Stomach (tissue), 9 donors: ENCODE measurements around the gene BTBD9. TPM values are rescaled to one million over a fixed set of nuclear protein-coding genes. Genes with fewer than 3 reads are reported as not detected.

Source experiments
- DNase-seq, 2 donors: peaks; one replicate each; pipeline versions ENCODE4 v3.0.0 to v3.0.0-alpha.2; 2013 to 2019
- H3K27ac ChIP-seq, 5 donors: fragments of 200-600 bp in 4 of 5; sonication (generic) in 4 of 5; one replicate each; pipeline ENCODE4 v1.5.1; 2013 to 2019; ENCODE audit warnings: mild to moderate bottlenecking in 1 of 5, moderate library complexity in 1 of 5
- H3K27me3 ChIP-seq, 3 donors: fragments of 200-600 bp; sonication (generic); one replicate each; pipeline ENCODE4 v1.5.1; 2017 to 2019; ENCODE audit warnings: mixed run types in 1 of 3
- H3K36me3 ChIP-seq, 4 donors: fragments of 200-600 bp; sonication (generic); 1 replicate in 3 of 4; 2 replicates in 1 of 4; pipeline ENCODE4 v1.5.1; 2016 to 2019
- H3K4me1 ChIP-seq, 4 donors: fragments of 200-600 bp; sonication (generic); one replicate each; pipeline ENCODE4 v1.5.1; 2016 to 2019
- H3K4me3 ChIP-seq, 4 donors: fragments of 200-600 bp; sonication (generic) in 3 of 4; one replicate each; pipeline ENCODE4 v1.5.1; 2016 to 2019; ENCODE audit warnings: mild to moderate bottlenecking in 1 of 4
- H3K9me3 ChIP-seq, 4 donors: fragments of 200-600 bp; sonication (generic); one replicate each; pipeline ENCODE4 v1.5.1; 2016 to 2019
- CTCF ChIP-seq, 7 experiments: fragments of 450-650 bp in 4 of 7; fragments of 200-600 bp in 3 of 7; sonication (generic) in 3 of 7; IDR thresholded peaks; one replicate each; pipeline ENCODE4 v1.5.1; 2016 to 2019; ENCODE audit warnings: antibody characterized with exemption in 7 of 7, control low read depth in 2 of 7, mild to moderate bottlenecking in 1 of 7
- EP300 ChIP-seq: sonication (generic); formaldehyde crosslinking; IDR thresholded peaks from one replicate; pipeline ENCODE4 v1.6.1; 2017; ENCODE audit warnings: antibody characterized with exemption
- POLR2A ChIP-seq, 4 donors: fragments of 450-650 bp; IDR thresholded peaks; one replicate each; pipeline ENCODE4 v1.6.1; 2016; ENCODE audit warnings: antibody characterized with exemption in 4 of 4, control low read depth in 2 of 4, mild to moderate bottlenecking in 1 of 4, moderate library complexity in 1 of 4
- POLR2AphosphoS5 ChIP-seq, 3 donors: sonication (generic); formaldehyde crosslinking; IDR thresholded peaks; one replicate each; pipeline ENCODE4 v1.6.1; 2016; ENCODE audit warnings: antibody characterized with exemption in 3 of 3
- WGBS, 5 donors: extraction: QIAGEN DNeasy Blood & Tissue Kit in 3 of 5; methylation state at CpG; one replicate each; pipeline versions ENCODE4 v1.1.5 to v1.1.7; 2013 to 2018; 5-methylcytosine and 5-hydroxymethylcytosine counted together
- intact Hi-C: fragments of 100-400 bp; cut with DNase I; formaldehyde crosslinking; loops from one replicate; pipeline ENCODE4 v1.15.1; 2023; ENCODE audit warnings: low total_unique reads
- polyA plus RNA-seq, 3 donors: library from polyadenylated mRNA; stranded (reverse); fragments of 200-250 nt; gene quantifications; one replicate each; pipeline ENCODE4 v1.2.3, GENCODE V29; 2013
- total RNA-seq, 5 donors: library from RNA; depleted of rRNA; stranded (reverse); fragments of >200 nt; gene quantifications; one replicate each; pipeline versions ENCODE4 v1.1.0 to v1.2.3, GENCODE V29; 2014 to 2016
- donor health status: healthy with polysubstance abuse.
- donor health status: Bipolar disorder and iron deficiency.
- donor health status: healthy.

The BTBD9 gene
- total and polyA plus RNA-seq, 8 donors = 1.4 to 90.2 (median 6.8) TPM

- no peaks in the 10 kb centered on the region for H3K36me3 ChIP-seq
- no peak for TF ChIP-seq POLR2A (IDR thresholded peaks at IDR 0.05)
- no peak for TF ChIP-seq CTCF (IDR thresholded peaks at IDR 0.05)
- no peak for TF ChIP-seq POLR2AphosphoS5 (IDR thresholded peaks at IDR 0.05)
- TF ChIP-seq EP300 = no peak
- H3K9me3 ChIP-seq = no peaks in the 10 kb centered on the region
- intact Hi-C loops = no loop called here
- peaks cover 0 to 17% (median 7%) of the 10 kb centered on the region in 4 donors for H3K4me1 ChIP-seq
- H3K4me3 ChIP-seq = no peak overlapping the region
- DNase-seq = no peak
- 80 to 93% (median 92%) methylated on average over 7 of the region's 7 CpGs for WGBS, 5 donors
- H3K27me3 ChIP-seq = no peaks in the 10 kb centered on the region
- no peak overlapping the region for H3K27ac ChIP-seq
Measured at GRCh38 chr6:38266921-38267354, 372.8 kb downstream of the BTBD9 start.

DNA sequence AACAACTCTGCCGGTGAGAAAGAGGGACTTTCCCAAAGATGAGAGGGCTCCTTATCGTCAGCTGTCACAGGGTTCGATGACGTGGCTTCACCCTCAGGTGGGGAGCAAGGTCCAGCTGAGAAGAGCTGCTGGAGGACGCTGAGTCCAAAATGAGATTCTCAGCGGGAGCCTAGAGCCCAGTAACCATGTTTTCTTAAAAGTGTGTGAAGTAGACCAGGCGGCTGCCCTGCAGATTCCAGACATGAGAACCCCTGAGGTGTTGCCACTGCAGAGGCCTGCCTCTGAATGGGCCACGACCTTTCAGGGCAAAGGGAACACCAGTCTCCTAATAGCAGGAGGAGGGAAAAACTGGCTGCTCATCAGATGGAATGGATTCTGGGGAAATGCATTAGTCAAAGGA, 375.1 kb downstream of the BTBD9 start:
- Histone ChIP-seq H3K27me3 (no peaks in the 10 kb centered on the region), H3K9me3 (no peaks in the 10 kb centered on the region), H3K4me1 (peaks cover 0 to 12% (median 6%) of the 10 kb centered on the region in 4 donors), H3K4me3 (no peak overlapping the region), H3K27ac (no peak overlapping the region), H3K36me3 (no peaks in the 10 kb centered on the region)
- peak in 1 of 2 donors; percentile 32 for DNase-seq
- 61 to 72% (median 63%) methylated on average over 8 of the region's 8 CpGs for WGBS, 5 donors
- intact Hi-C loops = no loop called here
- TF ChIP-seq EP300 (no peak), POLR2AphosphoS5 (IDR thresholded peaks at IDR 0.05) (no peak), CTCF (IDR thresholded peaks at IDR 0.05) (no peak), POLR2A (IDR thresholded peaks at IDR 0.05) (no peak)

DNA sequence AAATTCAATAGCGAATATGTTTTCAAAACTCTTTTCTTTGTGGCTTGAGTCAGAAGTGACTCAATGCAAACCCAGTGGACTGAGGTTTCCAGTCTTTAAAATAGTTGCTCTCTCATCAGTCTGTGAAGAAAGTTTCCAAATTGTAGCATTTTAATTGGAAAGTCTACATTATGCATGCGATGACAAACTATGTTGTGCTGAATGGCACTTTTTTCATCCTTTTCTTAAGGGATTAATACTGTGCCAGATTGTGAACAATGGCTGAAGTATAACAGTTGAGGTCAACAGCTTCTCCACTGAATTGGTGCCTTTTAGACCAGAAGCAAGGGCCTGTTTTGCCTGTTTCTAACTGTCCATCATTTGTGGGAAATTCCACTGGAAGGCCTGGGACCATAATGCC, 377.1 kb downstream of the BTBD9 start:
- Histone ChIP-seq H3K27me3 (no peaks in the 10 kb centered on the region), H3K27ac (no peak overlapping the region), H3K4me3 (no peak overlapping the region), H3K36me3 (peaks cover 0 to 10% (median 9%) of the 10 kb centered on the region in 4 donors), H3K4me1 (peaks cover 0 to 12% (median 4%) of the 10 kb centered on the region in 4 donors), H3K9me3 (no peaks in the 10 kb centered on the region)
- intact Hi-C loops = no loop called here
- 79 to 87% (median 81%) methylated on average over 2 of the region's 2 CpGs for WGBS, 5 donors
- TF ChIP-seq CTCF (IDR thresholded peaks at IDR 0.05) (no peak), EP300 (no peak), POLR2A (IDR thresholded peaks at IDR 0.05) (no peak), POLR2AphosphoS5 (IDR thresholded peaks at IDR 0.05) (no peak)
- no peak for DNase-seq

DNA sequence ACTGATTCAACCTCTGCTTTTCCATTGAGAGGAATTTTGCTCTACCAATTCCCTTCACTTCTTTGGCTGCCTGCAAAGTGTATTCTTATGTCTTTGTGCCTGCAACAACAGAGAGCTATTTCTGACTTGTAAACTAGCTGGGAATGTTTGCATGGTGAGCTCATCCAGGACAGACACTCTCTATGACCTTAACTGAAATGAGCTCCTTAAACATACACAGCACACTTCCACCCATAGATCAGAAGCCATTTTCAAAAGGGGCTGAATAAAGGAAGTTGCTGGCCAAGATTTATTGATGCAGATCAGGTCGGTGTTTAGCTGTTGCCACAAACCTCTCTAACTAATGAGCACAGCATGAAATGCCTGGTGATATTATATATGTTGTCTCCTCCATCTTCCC, 377.7 kb downstream of the BTBD9 start:
- Histone ChIP-seq H3K27ac (no peak overlapping the region), H3K4me1 (peaks cover 0 to 12% (median 4%) of the 10 kb centered on the region in 4 donors), H3K27me3 (no peaks in the 10 kb centered on the region), H3K4me3 (no peak overlapping the region), H3K9me3 (no peaks in the 10 kb centered on the region), H3K36me3 (peaks cover 0 to 14% (median 10%) of the 10 kb centered on the region in 4 donors)
- intact Hi-C loops = no loop called here
- WGBS, 5 donors = 50 to 64% (median 55%) methylated on average over 1 of the region's 1 CpG
- peak in 1 of 2 donors; percentile 70 for DNase-seq
- TF ChIP-seq POLR2AphosphoS5 (IDR thresholded peaks at IDR 0.05) = no peak

GRCh38 chr6:38261626-38262025, 378.1 kb downstream of the BTBD9 start:
- intact Hi-C loops = no loop called here
- 66 to 84% (median 76%) methylated on average over 3 of the region's 3 CpGs for WGBS, 5 donors
- no peak overlapping the region for H3K27ac ChIP-seq

More at GRCh38 chr6:38261626-38262025, 378.1 kb downstream of the BTBD9 start:
- Histone ChIP-seq H3K4me3 (no peak overlapping the region), H3K27me3 (no peaks in the 10 kb centered on the region), H3K36me3 (peaks cover 0 to 18% (median 10%) of the 10 kb centered on the region in 4 donors), H3K4me1 (peaks cover 0 to 12% (median 4%) of the 10 kb centered on the region in 4 donors), H3K9me3 (no peaks in the 10 kb centered on the region)
- no peak for DNase-seq
- TF ChIP-seq EP300 (no peak), CTCF (IDR thresholded peaks at IDR 0.05) (no peak), POLR2AphosphoS5 (IDR thresholded peaks at IDR 0.05) (no peak), POLR2A (IDR thresholded peaks at IDR 0.05) (no peak)
